CD4-positive, alpha-beta T cell treated with Interleukin-12 subunit alpha and Interleukin-12 subunit beta, for 1 hour (primary cell): ENCODE measurements around the gene HORMAD2.

Experiments
- DNase-seq: peaks from one replicate; pipeline ENCODE4 v3.0.0-alpha.2; 2020

HORMAD2 gene

GRCh38 chr22:30114361-30114760 lies 34.1 kb downstream of the HORMAD2 start:
- DNase-seq = no peak

GRCh38 chr22:30115705-30116104 lies 35.4 kb downstream of the HORMAD2 start:
- no peak for DNase-seq

GRCh38 chr22:30116362-30117117 lies 36.3 kb downstream of the HORMAD2 start:
- DNase-seq = no peak

GRCh38 chr22:30117256-30117655 lies 37.0 kb downstream of the HORMAD2 start:
- DNase-seq = no peak

- no peak for DNase-seq
These were observed 38.0 kb downstream of the HORMAD2 start for GRCh38 chr22:30118291-30118690.

- no peak for DNase-seq
These were observed 41.7 kb downstream of the HORMAD2 start for GRCh38 chr22:30121960-30122359.

GRCh38 chr22:30123463-30123862 lies 43.2 kb downstream of the HORMAD2 start:
- DNase-seq = no peak

- no peak for DNase-seq
These were observed 47.5 kb downstream of the HORMAD2 start for GRCh38 chr22:30127749-30128166.

- DNase-seq = no peak
These were observed 48.2 kb downstream of the HORMAD2 start for GRCh38 chr22:30128511-30128910.

GRCh38 chr22:30129636-30130035 lies 49.4 kb downstream of the HORMAD2 start:
- no peak for DNase-seq

- DNase-seq = no peak
These were observed 52.2 kb downstream of the HORMAD2 start for GRCh38 chr22:30132290-30132996.

- no peak for DNase-seq
These were observed 60.1 kb downstream of the HORMAD2 start for GRCh38 chr22:30140414-30140813.

- no peak for DNase-seq
These were observed 63.0 kb downstream of the HORMAD2 start for GRCh38 chr22:30143265-30143664.

- no peak for DNase-seq
These were observed 64.1 kb downstream of the HORMAD2 start for GRCh38 chr22:30144391-30144790.

- no peak for DNase-seq
These were observed 69.9 kb downstream of the HORMAD2 start for GRCh38 chr22:30150212-30150611.

- no peak for DNase-seq
These were observed 78.0 kb downstream of the HORMAD2 start for GRCh38 chr22:30158277-30158676.

- DNase-seq = no peak
These were observed 78.7 kb downstream of the HORMAD2 start for GRCh38 chr22:30158744-30159500.

GRCh38 chr22:30159561-30160353 lies 79.5 kb downstream of the HORMAD2 start:
- no peak for DNase-seq

GRCh38 chr22:30161051-30161469 lies 80.8 kb downstream of the HORMAD2 start:
- no peak for DNase-seq

GRCh38 chr22:30167296-30167695 lies 87.0 kb downstream of the HORMAD2 start:
- DNase-seq = no peak

- DNase-seq = no peak
These were observed 87.5 kb downstream of the HORMAD2 start for GRCh38 chr22:30167734-30168133.

GRCh38 chr22:30169002-30169401 lies 88.7 kb downstream of the HORMAD2 start:
- DNase-seq = peak; percentile 22

- DNase-seq = no peak
These were observed 89.9 kb downstream of the HORMAD2 start for GRCh38 chr22:30170129-30170528.
